Prostate gland (tissue), 2 donors: ENCODE measurements around the gene STAB2. TPM values are rescaled to one million over a fixed set of nuclear protein-coding genes. Genes with fewer than 3 reads are reported as not detected.
"Not testable (repeated sequence)": the region's sequence is repeated elsewhere in the genome, so short reads cannot be mapped to it uniquely, and the experiment has no call there.

Source experiments
- DNase-seq: peaks from one replicate; pipeline ENCODE4 v3.0.0-alpha.2; 2019; ENCODE audit warnings: low spot score
- H3K27ac ChIP-seq, 2 donors: fragments of 200-600 bp; sonication (generic); 2 replicates each; pipeline ENCODE4 v1.5.1; 2017 to 2019
- H3K27me3 ChIP-seq: fragments of 200-600 bp; sonication (generic); replicated peaks from 2 replicates; pipeline ENCODE4 v1.5.1; 2019; ENCODE audit not compliant: insufficient read depth
- H3K36me3 ChIP-seq, 2 donors: fragments of 200-600 bp; sonication (generic); 1 replicate in 1 of 2; 2 replicates in 1 of 2; pipeline versions ENCODE4 v1.5.1 to v1.8.1; 2017 to 2019
- H3K4me1 ChIP-seq: fragments of 200-600 bp; sonication (generic); replicated peaks from 2 replicates; pipeline ENCODE4 v1.5.1; 2019
- H3K4me3 ChIP-seq, 2 donors: fragments of 200-600 bp; sonication (generic); 2 replicates each; pipeline ENCODE4 v1.5.1; 2017 to 2019
- H3K9me3 ChIP-seq: fragments of 200-600 bp; sonication (generic); 2 replicates; pipeline ENCODE4 v1.5.1; 2017
- POLR2A ChIP-seq: fragments of 450-650 bp; IDR thresholded peaks from one replicate; pipeline ENCODE4 v1.6.1; 2016; ENCODE audit warnings: antibody characterized with exemption, mild to moderate bottlenecking
- POLR2AphosphoS5 ChIP-seq: sonication (generic); formaldehyde crosslinking; IDR thresholded peaks from one replicate; pipeline ENCODE4 v1.6.1; 2017; ENCODE audit warnings: antibody characterized with exemption
- WGBS: methylation state at CpG from one replicate; pipeline ENCODE4 v1.1.5; 2018; 5-methylcytosine and 5-hydroxymethylcytosine counted together
- intact Hi-C: fragments of 100-400 bp; cut with DNase I; formaldehyde crosslinking; loops from one replicate; pipeline ENCODE4 v1.14.2; 2022
- total RNA-seq, 2 donors: library from RNA; depleted of rRNA; stranded (reverse); fragments of >200 nt; gene quantifications; one replicate each; pipeline ENCODE4 v1.1.0, GENCODE V29; 2016
- TF ChIP-seq, protein P1 (sequence below), 4 experiments: fragments of 200-600 bp in 2 of 4; fragments of 450-650 bp in 2 of 4; sonication (generic) in 2 of 4; IDR thresholded peaks; 1 replicate in 3 of 4; 2 replicates in 1 of 4; pipeline ENCODE4 v1.5.1; 2016 to 2019; ENCODE audit warnings: antibody characterized with exemption in 4 of 4, mild to moderate bottlenecking in 2 of 4, moderate library complexity in 2 of 4

Gene STAB2
- total RNA-seq, 2 donors from 2014 or later, result 0.62 TPM; not detected in 1

DNA sequence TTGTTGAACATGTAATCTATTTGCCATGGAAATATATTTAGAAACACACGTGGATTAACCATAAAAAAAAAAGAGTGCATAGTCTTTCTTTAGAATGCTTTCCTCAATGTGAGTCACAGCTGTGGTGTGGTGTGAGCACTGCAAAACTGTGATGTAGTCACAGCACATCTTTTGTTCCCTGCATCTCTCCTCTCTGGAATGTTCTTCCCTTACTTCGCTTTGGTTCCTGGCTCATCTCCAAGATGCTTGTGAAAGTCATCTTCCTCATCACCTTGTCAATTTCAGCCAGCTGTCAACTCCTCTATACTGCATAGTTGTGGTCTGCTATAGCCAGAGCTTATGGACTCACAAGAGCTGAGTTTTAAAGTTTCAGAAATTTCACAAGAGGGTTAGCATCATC, 60.2 kb downstream of the STAB2 start:
- Histone ChIP-seq H3K9me3 (no peaks in the 10 kb centered on the region), H3K27me3 (no peaks in the 10 kb centered on the region), H3K4me1 (no peaks in the 10 kb centered on the region), H3K27ac (no peak overlapping the region), H3K36me3 (no peaks in the 10 kb centered on the region), H3K4me3 (no peak overlapping the region)
- TF ChIP-seq POLR2A (no peak), POLR2AphosphoS5 (no peak)
- TF ChIP-seq, protein P1, sequence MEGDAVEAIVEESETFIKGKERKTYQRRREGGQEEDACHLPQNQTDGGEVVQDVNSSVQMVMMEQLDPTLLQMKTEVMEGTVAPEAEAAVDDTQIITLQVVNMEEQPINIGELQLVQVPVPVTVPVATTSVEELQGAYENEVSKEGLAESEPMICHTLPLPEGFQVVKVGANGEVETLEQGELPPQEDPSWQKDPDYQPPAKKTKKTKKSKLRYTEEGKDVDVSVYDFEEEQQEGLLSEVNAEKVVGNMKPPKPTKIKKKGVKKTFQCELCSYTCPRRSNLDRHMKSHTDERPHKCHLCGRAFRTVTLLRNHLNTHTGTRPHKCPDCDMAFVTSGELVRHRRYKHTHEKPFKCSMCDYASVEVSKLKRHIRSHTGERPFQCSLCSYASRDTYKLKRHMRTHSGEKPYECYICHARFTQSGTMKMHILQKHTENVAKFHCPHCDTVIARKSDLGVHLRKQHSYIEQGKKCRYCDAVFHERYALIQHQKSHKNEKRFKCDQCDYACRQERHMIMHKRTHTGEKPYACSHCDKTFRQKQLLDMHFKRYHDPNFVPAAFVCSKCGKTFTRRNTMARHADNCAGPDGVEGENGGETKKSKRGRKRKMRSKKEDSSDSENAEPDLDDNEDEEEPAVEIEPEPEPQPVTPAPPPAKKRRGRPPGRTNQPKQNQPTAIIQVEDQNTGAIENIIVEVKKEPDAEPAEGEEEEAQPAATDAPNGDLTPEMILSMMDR (IDR thresholded peaks at IDR 0.05), result no peak
- 20% methylated on average over 2 of the region's 2 CpGs for WGBS
- no peak for DNase-seq
- intact Hi-C loops, result no loop called here

DNA sequence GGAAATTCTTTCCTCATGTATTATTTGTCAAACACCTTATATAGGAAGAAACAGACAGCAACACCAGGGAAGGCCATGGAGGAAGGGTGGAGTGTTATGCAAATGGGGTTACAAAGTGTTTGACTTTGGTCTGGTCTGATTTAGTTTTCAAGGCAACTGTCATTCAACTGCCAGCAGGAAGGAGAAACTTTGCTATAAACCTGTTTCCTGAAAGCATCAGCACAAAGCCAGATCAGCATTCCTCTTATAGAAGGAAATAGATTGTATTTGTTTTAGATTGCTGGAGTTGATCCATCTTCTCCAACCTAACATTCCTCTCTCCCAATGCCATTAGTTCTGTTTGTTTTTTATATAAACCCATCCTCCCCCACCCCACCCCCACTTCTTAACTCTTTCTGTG, 65.7 kb downstream of the STAB2 start:
- Histone ChIP-seq H3K27ac (no peak overlapping the region), H3K27me3 (no peaks in the 10 kb centered on the region), H3K4me3 (no peak overlapping the region), H3K9me3 (no peaks in the 10 kb centered on the region), H3K36me3 (no peaks in the 10 kb centered on the region), H3K4me1 (no peaks in the 10 kb centered on the region)
- no peak for TF ChIP-seq POLR2A
- TF ChIP-seq, protein P1 (IDR thresholded peaks at IDR 0.05), result no peak
- no peak for TF ChIP-seq POLR2AphosphoS5
- intact Hi-C loops, result no loop called here
- DNase-seq, result no peak

DNA sequence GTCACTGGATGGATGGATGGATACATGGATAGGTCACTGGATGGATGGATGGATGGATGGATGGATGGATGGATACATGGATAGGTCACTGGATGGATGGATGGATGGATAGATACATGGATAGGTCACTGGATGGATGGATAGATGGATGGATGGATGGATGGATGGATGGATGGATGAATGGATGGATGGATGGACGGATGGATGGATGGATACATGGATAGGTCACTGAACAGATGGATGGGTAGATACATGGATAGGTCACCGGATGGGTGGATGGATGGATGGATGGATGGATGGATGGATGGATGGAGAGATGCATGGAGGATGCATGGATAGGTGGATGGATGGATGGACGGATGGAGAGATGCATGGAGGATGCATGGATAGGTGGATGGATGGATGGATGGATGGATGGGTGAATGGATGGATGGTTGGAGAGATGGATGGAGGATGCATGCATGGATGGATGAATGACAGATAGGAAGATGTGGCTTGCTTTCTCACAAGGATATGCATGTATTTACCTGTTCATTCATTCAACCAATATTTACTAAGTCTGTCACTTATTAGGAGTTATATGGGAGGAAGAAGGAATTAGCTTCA, 66.6 kb downstream of the STAB2 start:
- H3K27me3 ChIP-seq, DNase-seq, H3K4me3 ChIP-seq, H3K9me3 ChIP-seq, H3K36me3 ChIP-seq, intact Hi-C loops, H3K4me1 ChIP-seq, H3K27ac ChIP-seq: not testable (repeated sequence)
- WGBS, result 80% methylated on average over 3 of the region's 3 CpGs

DNA sequence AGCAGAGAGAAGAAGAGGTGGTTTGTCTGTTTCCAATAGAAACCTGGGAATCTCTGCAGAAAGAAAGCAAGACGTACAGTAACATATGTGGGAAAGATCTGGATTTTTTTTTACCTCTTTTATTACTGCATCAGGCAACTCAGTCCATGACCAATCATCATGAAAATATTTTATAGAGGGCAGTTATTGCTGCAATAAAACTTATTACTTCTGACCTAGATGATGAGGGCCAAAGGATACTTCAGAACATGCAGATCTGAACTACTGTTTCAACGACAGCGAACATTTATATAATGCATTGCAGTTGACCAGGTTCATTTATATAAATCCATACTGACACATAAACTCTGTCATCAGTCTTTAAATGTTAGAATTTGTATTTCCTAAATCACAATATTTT, 67.7 kb downstream of the STAB2 start:
- WGBS, result 71% methylated on average over 3 of the region's 3 CpGs

DNA sequence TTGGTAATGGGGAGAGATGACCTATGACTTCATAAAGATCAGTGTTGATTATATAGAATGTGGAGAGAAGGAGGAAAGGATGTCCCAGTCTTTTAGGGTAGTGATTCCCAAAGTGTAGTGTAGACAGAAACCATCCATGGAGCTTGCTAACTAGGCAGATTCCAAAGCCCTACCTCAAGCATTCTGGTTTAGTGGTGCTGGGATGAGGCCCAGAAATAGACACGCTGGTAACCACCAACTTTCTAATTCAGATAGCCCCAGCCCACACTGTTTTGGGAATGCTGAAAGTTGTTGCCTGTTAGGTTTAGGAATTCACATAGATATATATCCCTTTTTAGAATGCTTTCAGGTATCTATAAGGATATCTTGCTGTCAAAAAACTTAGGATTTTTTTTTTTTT, 69.2 kb downstream of the STAB2 start:
- no peak for DNase-seq
- no peaks in the 10 kb centered on the region for H3K9me3 ChIP-seq
- intact Hi-C loops, result no loop called here
- H3K27ac ChIP-seq, result no peak overlapping the region
- H3K36me3 ChIP-seq, result no peaks in the 10 kb centered on the region
- no peaks in the 10 kb centered on the region for H3K4me1 ChIP-seq
- TF ChIP-seq, protein P1 (IDR thresholded peaks at IDR 0.05), result no peak
- TF ChIP-seq POLR2AphosphoS5, result no peak
- TF ChIP-seq POLR2A, result no peak
- H3K27me3 ChIP-seq, result no peaks in the 10 kb centered on the region
- no peak overlapping the region for H3K4me3 ChIP-seq
- WGBS, result 94% methylated on average over 1 of the region's 1 CpG

More for the DNA sequence above, 67.7 kb downstream of the STAB2 start:
- Histone ChIP-seq H3K27me3 (no peaks in the 10 kb centered on the region), H3K9me3 (no peaks in the 10 kb centered on the region), H3K27ac (no peak overlapping the region), H3K4me3 (no peak overlapping the region), H3K4me1 (no peaks in the 10 kb centered on the region), H3K36me3 (no peaks in the 10 kb centered on the region)
- intact Hi-C loops, result no loop called here
- TF ChIP-seq POLR2AphosphoS5, result no peak
- TF ChIP-seq POLR2A, result no peak
- TF ChIP-seq, protein P1 (IDR thresholded peaks at IDR 0.05), result no peak
- no peak for DNase-seq
